ENCODE data around the gene IQCF6. TPM values are rescaled to one million over a fixed set of nuclear protein-coding genes. Genes with fewer than 3 reads are reported as not detected.
A peak's percentile ranks its signal among the peaks of the same experiment; 100 is the strongest.

IQCF6 gene
- total and polyA plus RNA-seq, 2 experiments from 2014 or later = not detected

DNA sequence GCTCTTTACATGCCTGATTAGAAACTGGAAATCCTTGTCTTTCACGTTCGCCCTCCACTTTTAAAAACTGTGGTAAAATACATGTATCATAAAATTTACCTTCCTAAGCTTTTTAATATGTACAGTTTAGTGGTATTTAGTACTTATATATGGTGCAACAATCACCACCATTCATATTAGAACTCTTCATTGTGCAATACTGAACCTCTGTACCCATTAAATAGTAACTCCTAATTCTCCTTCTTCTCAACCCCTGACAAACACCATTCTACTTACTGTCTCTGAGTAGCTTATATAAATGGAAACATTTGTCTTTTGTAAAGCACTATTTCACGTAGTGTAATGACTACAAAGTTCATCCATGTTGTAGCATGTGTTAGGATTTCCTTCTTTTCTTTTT lies 44.0 kb downstream of the IQCF6 start (continued):
- TF ChIP-seq ZNF462 (CRISPR knock-in tag; IDR thresholded peaks at IDR 0.05) (no peak), EZH2 (IDR thresholded peaks at IDR 0.05; ENCODE audit: low read depth, unreplicated experiment) (no peak), NANOG (IDR thresholded peaks at IDR 0.05; ENCODE audit: borderline replicate concordance) (no peak)

DNA sequence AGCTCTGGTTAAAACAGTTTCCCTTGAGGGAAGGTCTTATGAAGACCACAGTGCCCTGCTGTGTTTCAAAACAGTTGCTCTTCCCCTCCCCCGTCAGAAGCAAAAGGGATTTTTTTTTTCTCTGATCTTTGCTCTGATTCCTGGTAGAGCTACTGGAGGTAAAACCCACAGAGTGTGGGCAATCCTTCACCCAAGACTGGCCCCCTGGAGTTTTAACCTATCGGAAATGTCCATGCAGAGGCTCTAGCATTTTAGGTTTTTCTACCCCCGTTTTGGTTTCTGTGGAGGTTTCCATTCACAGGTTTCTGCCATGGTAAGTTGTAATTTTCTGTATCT lies 44.5 kb downstream of the IQCF6 start:
- no peaks in the 10 kb centered on the region for H3K27me3 ChIP-seq (ENCODE audit: insufficient read depth)
- H3K36me3 ChIP-seq (ENCODE audit: insufficient read depth) = no peaks in the 10 kb centered on the region
- H3K9me3 Mint-ChIP-seq = peaks cover 6% of the 10 kb centered on the region; the same call in 2 of the 3 replicates
- peak; percentile 32 for DNase-seq (ENCODE audit: low spot score)
- no peaks in the 10 kb centered on the region for H3K79me2 ChIP-seq (replicated peaks; ENCODE audit: insufficient read depth)
- peak overlapping the region; percentile 75; the same call in 1 of the 2 replicates for H3K27ac Mint-ChIP-seq
- H3K4me1 ChIP-seq (ENCODE audit: insufficient read depth) = peaks cover 21% of the 10 kb centered on the region; the same call in 1 of the 2 replicates
- H3K27ac ChIP-seq (ENCODE audit: low read depth) = 0 out of 2 replicates have a peak overlapping the region, but pooled peaks have one; percentile 16
- H3F3A ChIP-seq (replicated peaks; ENCODE audit: low read depth) = no peaks in the 10 kb centered on the region
- TF ChIP-seq ZNF462 (CRISPR knock-in tag; IDR thresholded peaks at IDR 0.05) (no peak), JUNB (IDR thresholded peaks at IDR 0.05; ENCODE audit: unreplicated experiment) (no peak)
- TF ChIP-seq, protein P1, sequence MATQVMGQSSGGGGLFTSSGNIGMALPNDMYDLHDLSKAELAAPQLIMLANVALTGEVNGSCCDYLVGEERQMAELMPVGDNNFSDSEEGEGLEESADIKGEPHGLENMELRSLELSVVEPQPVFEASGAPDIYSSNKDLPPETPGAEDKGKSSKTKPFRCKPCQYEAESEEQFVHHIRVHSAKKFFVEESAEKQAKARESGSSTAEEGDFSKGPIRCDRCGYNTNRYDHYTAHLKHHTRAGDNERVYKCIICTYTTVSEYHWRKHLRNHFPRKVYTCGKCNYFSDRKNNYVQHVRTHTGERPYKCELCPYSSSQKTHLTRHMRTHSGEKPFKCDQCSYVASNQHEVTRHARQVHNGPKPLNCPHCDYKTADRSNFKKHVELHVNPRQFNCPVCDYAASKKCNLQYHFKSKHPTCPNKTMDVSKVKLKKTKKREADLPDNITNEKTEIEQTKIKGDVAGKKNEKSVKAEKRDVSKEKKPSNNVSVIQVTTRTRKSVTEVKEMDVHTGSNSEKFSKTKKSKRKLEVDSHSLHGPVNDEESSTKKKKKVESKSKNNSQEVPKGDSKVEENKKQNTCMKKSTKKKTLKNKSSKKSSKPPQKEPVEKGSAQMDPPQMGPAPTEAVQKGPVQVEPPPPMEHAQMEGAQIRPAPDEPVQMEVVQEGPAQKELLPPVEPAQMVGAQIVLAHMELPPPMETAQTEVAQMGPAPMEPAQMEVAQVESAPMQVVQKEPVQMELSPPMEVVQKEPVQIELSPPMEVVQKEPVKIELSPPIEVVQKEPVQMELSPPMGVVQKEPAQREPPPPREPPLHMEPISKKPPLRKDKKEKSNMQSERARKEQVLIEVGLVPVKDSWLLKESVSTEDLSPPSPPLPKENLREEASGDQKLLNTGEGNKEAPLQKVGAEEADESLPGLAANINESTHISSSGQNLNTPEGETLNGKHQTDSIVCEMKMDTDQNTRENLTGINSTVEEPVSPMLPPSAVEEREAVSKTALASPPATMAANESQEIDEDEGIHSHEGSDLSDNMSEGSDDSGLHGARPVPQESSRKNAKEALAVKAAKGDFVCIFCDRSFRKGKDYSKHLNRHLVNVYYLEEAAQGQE (IDR thresholded peaks at IDR 0.05; ENCODE audit: unreplicated experiment) = no peak
- H3K4me3 ChIP-seq = no peak overlapping the region
- peaks cover 12% of the 10 kb centered on the region for H3K27me3 Mint-ChIP-seq (ENCODE audit: insufficient read depth, low read depth, poor library complexity)
- no peak overlapping the region for H3K4me3 Mint-ChIP-seq
- peak overlapping the region; percentile 85 for H2AFZ ChIP-seq
- peak; percentile 53 for ATAC-seq
- H3K9me2 ChIP-seq (ENCODE audit: insufficient read depth) = no peaks in the 10 kb centered on the region
- H4K20me1 ChIP-seq (replicated peaks; ENCODE audit: insufficient read depth) = no peaks in the 10 kb centered on the region
- no peak overlapping the region; the same call in 1 of the 2 replicates for H3K4me2 ChIP-seq
- H3K4me1 Mint-ChIP-seq = peaks cover 27% of the 10 kb centered on the region
- H3K36me3 Mint-ChIP-seq (ENCODE audit: low read depth) = no peaks in the 10 kb centered on the region
